GM18868 (cell line): Measurements from ENCODE around the gene PDZD2.
"Not testable (repeated sequence)": the region's sequence is repeated elsewhere in the genome, so short reads cannot be mapped to it uniquely, and the experiment has no call there.

Experiments
- ATAC-seq: cut with Tn5 transposase; IDR thresholded peaks from one replicate; pipeline ENCODE4 v1.9.1; 2021; ENCODE audit warnings: mild to moderate bottlenecking, moderate library complexity; ENCODE audit not compliant: unreplicated experiment

Gene PDZD2

DNA sequence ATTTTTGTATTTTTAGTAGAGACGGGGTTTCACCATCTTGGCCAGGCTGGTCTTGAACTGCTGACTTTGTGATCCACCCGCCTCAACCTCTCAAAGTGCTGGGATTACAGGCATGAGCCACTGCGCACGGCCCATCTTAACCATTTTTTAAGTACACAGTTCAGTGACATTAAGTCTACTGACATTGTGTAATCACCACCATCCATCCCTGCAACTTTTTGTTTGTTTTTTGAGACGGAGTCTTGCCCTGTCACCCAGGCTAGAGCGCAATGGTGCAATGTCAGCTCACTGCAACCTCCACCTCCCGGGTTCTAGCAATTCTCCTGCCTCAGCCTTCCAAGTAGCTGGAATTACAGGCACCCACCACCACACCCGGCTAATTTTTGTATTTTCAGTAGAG is 480.0 kb downstream of the PDZD2 start:
- ATAC-seq = not testable (repeated sequence)

DNA sequence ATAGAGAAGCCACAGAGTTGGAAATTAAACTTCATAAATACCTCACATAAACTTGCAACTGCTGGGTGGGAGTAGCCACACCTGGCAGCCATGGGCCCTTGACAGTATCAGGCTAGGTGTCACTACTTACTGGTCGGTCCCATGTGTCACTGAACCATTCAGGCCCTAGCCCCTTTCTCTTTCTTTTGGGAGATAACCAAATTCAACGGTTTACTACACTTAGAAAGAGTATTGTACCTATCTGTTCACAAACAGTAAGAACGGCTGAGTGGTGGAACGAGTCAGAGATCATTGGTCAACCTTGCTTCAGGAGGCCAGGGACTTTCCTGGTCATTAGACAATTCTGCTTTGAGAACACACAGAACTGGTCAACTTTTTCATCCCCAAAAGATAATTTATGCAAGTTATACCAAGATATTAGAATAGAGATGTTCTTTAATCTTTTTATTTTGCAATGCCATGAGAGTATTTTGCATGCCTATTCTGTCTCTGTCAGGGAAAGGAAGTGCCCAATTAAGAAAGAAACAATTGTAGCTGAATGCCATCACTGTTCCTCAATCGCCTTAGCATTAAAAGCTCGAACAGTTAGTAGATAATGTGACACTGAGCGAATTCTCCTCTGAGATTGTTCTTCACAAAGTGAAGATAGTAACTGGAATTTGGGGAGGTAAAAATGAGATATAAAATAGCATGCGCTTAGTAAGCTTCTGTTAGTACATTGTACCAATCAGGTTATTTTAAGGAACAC is 484.3 kb downstream of the PDZD2 start:
- peak; percentile 61 for ATAC-seq

DNA sequence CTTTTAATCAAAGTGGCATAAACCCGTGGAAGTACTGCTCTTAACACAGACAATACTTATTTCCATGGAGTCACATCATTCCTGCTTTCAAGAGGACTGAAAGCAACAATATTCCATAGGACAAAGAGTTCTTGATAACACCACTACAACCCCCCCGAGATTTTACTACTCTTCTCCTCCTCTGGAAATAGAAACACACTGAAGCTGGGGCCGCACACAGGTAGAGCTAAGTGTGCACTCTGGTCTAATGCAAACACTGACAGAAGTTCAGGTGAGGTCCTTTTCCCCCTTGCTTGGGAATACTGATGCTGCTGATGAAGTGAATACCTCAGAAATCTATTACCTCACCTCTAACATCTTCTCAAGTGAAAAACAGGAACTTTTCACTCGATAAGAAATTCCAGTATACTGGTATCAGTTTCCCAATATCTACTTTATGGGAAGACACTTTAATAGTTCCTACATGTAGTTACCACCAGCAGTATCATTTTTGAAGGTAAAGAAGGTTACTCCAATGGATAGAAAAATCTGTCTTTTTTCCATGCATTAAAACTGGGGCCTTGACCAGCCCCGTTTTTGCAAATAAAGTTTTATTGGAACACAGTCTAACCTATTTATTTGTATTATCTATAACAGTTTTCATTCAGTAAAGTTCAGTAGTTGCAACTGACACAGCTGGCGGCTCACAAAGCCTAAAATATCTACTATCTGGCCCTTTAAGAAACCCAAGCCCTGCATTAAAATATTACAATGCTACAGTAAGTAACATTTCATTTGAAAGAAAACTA is 485.2 kb downstream of the PDZD2 start:
- peak; percentile 16 for ATAC-seq

DNA sequence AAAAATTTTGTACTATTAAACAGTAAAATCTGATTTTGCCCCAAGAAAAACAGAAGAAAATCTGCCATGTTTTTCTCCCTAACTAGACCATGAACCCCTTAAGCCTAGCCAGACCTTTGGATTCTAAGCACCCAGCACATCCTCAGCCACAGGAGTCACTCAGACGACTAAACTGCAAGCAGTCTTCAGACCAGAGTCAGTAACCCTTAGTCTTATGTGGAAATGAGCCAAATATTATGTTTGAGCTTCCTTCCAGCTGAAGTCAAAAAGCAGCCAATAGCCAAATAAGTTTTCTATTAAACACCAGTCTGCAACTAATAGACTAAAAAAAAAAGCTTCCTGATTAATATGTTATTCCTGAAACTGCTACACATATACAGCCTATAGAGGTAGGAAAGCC is 487.8 kb downstream of the PDZD2 start:
- ATAC-seq = no peak

DNA sequence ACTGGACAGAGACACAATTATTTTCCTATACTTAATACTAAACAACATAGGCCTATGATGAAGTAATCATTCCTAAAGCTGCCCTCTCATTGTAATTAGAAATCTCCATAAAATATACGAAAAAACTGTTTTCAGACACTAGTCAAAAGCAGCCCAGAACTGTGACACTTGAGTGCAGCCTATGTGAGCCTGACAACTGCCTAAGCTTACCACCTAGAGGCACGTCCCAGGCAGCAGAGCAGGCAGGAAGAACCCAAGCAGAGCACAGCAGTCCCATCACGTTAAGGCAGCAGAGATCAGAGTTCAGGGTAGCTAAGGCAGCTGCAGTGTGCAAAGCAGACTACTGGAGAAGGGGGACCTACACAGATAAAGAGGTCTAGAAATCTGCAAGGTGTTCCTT is 488.8 kb downstream of the PDZD2 start:
- ATAC-seq = no peak

DNA sequence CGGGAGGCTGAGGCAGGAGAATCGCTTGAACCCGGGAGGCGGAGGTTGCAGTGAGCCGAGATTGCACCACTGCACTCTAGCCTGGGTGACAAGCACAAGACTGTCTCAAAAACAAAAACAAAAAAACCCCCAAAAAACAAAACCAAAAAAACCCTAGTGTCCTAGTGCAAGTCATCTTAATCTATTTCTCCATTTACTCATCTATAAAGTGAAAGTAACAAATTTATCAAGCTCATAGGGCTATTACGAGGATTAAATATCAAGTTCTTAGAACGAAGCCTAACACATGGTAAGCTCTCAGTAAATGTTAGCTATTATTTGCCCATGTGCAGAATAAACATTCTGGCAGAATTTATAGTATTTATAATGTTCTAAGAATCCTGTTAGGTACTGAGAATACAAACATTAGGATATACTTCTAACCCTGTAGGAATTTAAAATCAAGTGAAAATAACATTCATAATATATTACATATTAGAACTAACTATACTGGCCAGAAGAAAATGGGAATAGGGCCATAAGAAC is 490.2 kb downstream of the PDZD2 start:
- peak; percentile 56 for ATAC-seq

DNA sequence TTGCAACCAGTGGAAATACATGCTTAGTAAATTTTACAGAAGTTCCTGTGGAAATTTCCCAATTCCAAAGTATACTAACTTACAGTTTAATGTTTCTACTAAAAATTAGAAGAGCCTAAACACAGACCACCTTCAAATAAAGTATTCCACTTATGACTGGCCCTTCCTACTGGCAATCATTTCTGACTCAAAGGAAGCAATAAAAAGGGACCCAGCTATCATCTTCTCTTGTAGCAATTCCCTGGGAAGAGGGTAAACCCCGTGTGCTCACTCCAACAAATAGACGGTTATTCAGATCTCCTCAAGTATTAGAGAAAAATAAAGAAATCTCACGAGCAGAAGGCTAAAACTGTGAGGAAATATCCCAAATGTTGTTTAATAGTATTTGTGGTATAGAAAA is 491.9 kb downstream of the PDZD2 start:
- no peak for ATAC-seq

DNA sequence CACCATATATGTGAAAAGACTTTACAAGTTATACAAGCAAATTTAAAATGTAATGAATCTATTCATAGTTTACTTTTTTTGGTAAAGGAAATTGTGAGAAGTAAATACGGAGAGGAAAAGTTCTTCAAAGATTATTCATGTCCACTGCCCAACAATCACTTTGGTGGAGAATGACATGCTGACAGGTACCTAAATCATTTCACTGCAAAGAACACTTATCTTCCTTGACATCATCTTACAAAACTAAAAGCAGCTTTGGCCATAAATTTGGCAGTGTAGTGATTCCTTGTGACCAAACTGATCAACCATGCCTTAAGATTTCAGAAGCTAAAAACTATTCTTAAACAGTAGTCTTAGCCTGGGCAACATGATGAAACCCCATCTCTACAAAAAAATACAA is 492.7 kb downstream of the PDZD2 start:
- ATAC-seq = no peak

DNA sequence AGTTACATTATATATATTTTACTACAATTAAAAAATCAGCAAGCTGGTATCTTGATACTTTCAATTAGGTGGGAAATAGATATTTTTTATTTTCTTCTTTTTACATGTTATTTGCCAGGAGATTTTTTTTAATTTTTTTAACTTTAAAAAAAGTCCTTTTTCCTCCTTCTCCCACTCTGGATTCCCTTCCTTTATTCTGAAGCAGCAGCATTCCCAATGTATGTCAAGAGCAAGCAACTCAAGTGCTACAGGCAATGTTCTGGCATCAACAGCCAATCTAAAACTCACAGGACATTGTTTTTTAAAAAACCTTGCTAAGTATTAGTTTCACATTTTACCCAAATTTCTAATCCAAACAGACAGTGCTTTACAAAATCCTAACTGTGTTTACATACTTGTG is 493.8 kb downstream of the PDZD2 start:
- ATAC-seq = no peak

DNA sequence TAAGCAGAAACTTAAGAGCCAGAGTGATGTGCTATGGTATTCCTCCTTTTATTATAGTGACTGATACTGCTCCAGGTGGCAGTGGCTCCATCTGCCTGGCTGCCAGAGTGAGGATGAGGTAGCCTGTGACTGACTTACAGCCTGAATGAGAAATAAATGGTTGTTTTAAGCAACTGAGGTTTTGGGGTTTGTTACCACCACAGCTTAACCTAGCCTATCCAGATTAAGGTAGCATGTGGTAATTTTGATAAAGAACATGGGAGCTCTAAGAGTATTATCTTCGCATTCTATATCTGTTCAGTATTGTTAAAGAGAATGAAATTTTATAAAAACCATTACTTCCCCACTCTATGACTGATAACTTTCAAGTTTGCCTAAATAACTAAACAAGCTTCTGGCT is 496.2 kb downstream of the PDZD2 start:
- no peak for ATAC-seq

DNA sequence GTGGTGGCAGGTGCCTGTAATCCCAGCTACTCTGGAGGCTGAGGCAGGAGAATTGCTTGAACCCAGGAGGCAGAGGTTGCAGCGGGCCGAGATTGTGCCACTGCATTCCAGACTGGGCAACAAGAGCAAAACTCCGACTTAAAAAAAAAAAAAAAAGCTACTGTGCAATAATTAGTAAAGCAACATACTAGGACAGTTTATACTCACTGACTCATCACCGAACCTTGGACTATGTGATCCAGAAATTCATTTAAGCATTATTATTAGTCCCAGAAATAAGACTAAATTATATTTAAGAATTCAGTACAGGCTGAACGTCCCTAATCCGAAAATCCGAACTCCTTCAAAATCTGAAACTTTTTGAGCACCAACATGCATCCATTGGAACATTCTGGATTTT is 497.4 kb downstream of the PDZD2 start:
- ATAC-seq = no peak

DNA sequence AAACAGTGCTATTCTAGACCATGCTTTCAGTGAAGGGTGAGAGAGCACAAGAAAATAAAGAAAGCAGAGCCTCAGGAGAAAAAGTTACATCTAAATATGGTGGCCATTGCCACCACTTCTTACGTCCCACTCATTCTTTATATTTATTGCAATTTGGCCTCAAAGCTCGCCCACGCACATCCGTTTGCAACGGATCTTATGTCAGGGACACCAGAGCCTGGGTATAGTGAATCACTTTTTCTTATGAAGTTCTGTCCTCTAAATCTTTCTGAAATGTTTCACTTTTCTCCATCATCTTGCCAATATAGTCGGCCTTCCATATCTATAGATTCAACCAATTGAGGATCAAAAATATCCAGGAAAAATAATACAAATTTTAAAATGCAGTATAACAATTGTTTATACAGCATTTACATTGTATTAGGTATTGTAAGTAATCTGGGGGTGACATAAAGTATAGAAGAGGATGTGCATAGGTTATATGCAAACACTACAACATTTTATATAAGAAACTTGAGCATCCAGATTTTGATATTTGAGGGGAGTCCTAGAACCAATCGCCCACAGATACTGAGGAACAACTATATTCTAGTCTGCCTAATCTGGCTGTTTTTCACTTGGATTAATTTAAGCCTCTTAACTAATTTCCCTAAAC is 500.0 kb downstream of the PDZD2 start:
- no peak for ATAC-seq

DNA sequence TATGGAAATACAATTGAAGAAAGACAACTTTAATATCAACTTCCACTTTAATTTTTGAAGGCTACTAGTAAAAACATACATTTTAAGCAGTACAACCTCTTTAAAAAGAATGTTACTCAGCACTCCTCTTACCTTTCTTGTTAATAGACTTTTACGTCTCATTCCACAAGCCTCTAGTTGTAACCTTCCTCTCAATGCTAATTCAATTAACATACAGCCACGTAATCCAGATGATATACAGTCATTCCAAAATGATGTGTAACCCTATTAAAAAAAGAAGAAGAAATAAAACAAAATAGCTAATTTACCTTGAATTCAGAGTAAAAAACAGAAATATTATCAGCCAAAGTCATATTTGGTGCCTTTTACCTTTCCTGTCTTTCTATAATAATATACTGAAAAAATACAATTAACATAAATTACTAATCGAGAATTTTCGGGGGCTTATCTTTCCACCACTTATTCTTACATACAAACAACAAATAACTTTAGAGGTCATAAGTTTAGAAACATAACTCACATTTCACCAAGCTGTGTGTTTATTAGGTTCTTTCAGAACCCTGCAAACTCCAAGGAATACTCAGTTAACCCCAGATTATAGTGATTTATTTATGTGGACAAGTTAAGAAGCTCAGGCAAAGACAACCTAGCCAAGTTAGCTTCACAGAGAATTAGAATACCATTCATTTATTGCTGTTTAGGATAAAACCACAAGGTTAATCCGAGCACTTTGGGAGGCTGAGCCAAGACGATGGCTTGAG is 504.9 kb downstream of the PDZD2 start:
- no peak for ATAC-seq

DNA sequence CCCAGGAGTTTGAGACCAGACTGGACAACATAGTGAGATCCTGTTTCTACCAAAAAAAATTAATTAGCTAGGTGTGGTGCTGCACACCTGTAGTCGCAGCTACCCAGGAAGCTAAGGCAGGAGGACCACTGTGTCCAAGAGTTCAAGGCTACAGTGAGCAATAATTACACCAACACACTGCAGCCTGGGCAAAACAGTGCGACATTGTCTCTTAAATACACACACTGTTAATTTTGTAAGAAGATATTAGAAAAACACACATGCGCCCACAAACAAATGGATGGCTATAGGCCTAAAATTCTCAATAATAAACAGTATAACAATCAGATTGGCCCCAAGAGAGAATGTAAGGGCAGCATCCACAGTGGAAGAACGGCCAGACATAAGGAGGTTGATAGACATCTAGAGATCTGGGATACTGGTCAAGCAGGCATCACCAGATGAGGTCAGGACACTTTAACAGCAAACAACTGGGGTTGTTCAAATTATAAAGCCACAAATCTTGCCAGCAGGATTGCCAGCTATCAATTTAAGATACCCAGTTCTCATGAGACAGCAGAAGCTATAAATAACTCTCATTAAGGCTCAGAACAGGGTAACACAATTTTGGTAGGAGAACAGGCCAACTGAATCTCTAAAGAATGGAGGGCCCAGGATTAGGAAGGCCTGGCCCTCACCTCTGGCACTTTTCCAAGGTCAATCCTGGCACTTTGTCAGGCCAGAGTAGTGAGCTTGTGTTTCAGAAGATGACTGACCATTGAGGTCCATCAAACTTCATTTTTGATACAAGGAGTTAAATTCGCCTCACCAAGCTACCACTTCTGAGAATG is 505.7 kb downstream of the PDZD2 start:
- ATAC-seq = no peak

DNA sequence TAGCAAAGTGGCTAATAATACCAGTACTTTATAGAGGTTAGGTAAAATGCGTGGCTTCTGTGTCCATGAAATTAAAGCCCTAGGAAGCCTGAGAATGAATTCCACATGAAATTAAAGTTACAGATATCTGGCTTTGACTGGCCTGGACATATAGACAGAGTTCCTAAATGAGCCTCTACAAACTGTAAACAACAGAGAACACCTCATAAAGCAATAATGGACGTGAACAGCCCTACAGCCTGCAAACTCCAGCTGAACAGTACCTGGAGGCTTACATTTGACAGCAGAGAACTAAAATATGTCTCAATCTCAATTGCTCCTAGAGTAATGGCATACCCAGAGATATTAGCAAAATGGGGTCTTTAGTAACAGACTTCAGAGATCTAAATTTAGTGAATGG is 506.4 kb downstream of the PDZD2 start:
- ATAC-seq = no peak

DNA sequence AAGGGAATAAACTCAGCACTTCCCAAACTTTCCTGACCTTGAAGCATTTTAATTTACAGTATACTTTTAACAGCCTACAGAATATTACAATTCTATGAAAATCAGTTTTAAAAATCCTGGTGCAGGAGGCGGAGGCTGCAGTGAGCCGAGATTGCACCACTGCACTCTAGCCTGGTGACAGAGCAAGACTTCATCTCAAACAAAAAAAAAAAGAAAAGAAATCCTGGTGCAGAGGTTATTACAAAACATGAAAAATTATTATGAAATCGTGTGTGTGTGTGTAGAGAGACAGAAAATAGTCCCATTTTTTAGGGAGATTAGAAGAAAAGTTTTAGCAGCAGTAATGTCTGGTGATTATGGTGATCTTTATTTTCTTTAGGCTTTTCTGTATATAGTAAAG is 508.3 kb downstream of the PDZD2 start:
- no peak for ATAC-seq

DNA sequence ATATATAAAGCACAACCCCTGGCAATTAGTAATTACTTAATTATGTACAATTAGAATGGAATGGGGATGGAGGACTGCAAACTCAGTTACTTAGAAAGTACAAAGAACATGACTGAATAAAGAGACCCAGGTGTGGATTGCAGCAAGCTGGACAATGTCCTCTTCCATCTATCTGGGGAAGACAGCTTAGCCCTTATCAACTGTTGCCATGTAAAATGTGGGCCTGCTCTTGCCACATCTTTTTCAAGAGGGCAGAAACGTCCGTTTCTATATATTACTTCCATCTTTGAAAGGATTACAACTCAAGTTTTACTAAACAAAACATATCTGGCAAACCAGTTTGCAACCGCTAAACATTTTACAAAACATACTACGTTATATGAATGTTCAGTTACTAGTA is 509.0 kb downstream of the PDZD2 start:
- ATAC-seq = no peak

DNA sequence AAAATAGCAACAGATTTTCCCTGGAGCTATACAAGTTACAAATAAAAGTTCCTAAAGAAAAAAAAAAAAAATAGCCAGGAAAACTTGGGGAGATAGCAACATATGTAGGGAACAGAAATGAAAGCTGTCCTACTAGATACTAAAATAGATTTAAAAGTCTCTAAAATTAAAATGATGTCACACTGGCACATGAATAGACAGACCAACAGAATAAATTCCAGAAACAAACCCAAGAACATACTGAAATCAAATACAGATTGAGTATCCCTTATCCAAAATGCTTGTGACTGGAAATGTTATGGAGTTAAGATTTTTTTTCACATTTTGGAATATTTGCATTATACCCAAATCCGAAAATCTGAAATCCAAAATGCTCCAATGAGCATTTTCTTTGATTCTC is 511.4 kb downstream of the PDZD2 start:
- ATAC-seq = no peak

DNA sequence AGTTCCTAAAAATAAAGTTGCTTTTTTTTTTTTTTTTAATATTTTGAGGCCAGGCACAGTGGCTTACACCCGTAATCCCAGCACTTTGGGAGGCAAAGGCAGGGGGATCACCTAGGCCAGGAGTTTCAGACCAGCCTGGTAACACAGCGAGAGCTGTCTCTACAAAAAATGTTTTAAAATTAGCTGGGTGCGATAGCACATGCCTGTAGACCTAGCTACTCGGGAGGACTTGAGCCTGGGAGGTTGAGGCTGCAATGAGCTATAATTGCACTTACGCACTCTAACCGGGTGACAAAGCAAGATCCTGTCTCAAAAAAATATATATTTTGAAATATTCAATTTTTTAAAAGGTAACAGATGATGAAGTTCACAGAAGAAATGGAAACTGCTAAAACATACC is 512.3 kb downstream of the PDZD2 start:
- no peak for ATAC-seq

DNA sequence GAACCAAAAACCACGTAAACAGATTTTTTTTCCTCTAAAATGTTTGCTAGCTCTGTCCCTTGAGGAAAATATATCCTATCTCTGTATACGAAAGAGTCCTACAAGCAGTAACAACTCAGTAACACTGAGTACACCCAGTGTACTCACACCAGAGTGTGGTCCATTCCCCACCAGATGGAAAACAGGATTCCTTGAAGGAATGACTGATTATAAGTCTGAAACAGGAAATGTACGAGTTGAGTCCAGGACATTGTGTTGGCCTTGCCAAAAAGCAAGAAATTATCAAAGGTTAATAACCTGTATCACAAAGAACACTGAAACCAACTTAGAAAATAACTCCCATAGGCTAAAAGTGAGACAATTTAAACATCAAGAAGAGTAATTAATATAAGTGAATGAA is 514.8 kb downstream of the PDZD2 start:
- no peak for ATAC-seq
